Adipose tissue (tissue), 3 donors: ENCODE measurements around the gene OSGIN1. TPM values are rescaled to one million over a fixed set of nuclear protein-coding genes. Genes with fewer than 3 reads are reported as not detected.

Source experiments
- H3K27ac ChIP-seq: one replicate; pipeline ENCODE4 v1.5.1; 2013; ENCODE audit warnings: low read depth, low read length
- WGBS, 3 donors: extraction: QIAGEN DNeasy Blood & Tissue Kit; methylation state at CpG; one replicate each; pipeline ENCODE4 v1.1.7; 2013; 5-methylcytosine and 5-hydroxymethylcytosine counted together
- polyA plus RNA-seq, 3 donors: library from polyadenylated mRNA; stranded (reverse); fragments of 200-250 nt; gene quantifications; one replicate each; pipeline ENCODE4 v1.2.3, GENCODE V29; 2013
- donor health status: healthy with polysubstance abuse.
- donor health status: Bipolar disorder and iron deficiency.
- donor health status: healthy.

The OSGIN1 gene
- polyA plus RNA-seq, 3 donors = 3.9 to 6.5 (median 5.2) TPM

DNA sequence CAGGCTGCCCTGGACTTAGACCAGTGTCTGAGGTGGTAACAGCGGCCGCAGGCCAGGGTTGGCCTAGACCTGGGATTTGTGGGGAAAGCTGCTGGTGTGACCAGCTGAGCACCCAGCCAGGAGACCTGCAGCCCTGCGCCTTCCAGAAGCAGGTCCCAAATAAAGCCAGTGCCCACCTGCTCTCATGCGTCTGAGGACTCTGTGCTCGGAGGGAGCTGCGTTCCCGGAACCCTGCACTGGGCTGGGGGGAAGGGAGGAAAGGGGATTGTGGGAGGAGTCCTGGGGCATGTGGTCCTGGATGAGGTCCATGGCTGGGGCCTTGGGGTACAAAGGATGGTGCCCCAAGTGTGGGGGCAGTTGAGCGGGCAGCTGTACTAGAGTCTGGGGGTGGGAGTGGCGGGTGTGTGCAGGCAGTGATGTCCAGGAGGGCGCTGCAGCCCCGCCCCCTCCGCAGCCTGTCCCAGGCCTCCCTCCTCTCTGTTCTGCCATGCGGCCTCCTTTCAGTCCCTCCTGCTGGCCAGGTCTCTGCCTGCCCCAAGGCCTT lies 13.2 kb downstream of the OSGIN1 start:
- WGBS, 3 donors = 88 to 94% (median 93%) methylated on average over 10 to 13 of the region's 13 CpGs

DNA sequence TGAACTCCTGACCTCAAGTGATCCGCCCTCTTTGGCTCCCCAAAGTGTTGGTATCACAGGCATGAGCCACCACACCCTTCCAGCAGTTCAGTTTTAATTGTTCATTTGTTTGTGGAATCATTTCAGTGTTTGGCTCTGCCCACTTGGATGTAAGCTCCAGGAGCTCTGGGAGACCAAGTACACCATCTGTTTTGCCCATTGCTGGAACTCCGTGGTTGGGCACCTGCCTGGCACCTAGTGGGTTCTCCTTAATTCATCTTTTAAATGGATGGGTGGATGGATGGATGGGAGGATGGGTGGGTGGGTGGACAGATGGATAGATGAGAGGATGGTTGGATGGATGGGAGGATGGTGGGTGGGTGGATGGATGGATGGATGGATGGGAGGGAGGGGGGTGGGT lies 14.1 kb downstream of the OSGIN1 start:
- no peak overlapping the region for H3K27ac ChIP-seq
- WGBS, 3 donors = 63 to 81% (median 73%) methylated on average over 2 of the region's 2 CpGs

More for the DNA sequence above, 13.2 kb downstream of the OSGIN1 start:
- no peak overlapping the region for H3K27ac ChIP-seq

DNA sequence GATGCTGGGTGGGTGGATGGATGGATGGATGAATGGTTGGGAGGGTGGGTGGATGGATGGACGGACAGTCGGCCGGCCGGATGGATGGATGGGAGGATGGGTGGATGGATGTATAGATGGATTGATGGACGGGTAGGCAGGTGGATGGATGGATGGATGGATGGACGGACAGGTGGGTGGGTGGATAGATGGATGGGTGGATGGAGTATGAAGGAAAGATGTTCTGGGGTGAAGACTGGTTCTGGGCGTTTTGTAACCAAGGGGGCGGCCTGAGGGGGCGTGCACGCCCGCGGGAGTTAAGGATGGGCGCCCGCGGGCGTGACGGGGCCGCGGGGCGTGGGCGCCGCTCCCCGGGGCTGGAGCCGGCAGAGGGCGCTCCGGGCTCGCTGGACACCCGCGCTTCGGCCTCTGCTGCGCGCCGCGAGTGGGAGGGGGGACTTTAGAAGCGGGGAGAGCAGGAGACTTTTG lies 14.8 kb downstream of the OSGIN1 start, which contains the start of gene NECAB2:
NECAB2 (plus strand) TSS at position 407 of the 468 bp plus-strand sequence. CDS start 405 bp downstream, outside the sequence.
- H3K27ac ChIP-seq = no peak within 1 kb of the TSS
- WGBS, 3 donors = 11 to 16% (median 14%) methylated on average over 19 to 35 of the region's 35 CpGs

DNA sequence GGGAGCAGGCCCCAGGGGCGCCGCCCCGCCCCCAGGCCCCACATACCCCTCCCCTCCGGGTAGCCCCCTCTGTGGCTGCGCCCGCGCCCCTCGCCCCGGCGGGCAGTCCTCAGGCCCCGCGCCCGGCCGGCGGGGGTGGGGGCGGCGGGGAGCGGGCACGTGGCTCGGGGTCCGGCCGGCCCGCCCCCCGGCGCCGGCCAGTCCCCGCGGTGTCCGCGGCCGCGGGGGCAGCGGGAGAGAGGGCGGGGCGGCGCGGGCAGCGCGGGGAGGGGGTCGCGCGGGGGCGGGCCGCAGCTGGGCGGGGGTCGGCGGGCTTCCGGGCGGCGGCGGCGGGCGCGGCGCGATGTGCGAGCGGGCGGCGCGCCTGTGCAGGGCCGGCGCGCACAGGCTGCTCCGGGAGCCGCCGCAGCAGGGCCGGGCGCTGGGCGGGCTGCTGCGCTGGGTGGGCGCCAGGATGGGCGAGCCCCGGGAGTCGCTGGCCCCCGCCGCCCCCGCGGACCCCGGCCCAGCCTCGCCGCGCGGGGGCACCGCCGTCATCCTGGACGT lies 15.3 kb downstream of the OSGIN1 start:
- WGBS, 3 donors = 1 to 2% (median 1%) methylated on average over 16 to 81 of the region's 87 CpGs
- no peak overlapping the region for H3K27ac ChIP-seq

DNA sequence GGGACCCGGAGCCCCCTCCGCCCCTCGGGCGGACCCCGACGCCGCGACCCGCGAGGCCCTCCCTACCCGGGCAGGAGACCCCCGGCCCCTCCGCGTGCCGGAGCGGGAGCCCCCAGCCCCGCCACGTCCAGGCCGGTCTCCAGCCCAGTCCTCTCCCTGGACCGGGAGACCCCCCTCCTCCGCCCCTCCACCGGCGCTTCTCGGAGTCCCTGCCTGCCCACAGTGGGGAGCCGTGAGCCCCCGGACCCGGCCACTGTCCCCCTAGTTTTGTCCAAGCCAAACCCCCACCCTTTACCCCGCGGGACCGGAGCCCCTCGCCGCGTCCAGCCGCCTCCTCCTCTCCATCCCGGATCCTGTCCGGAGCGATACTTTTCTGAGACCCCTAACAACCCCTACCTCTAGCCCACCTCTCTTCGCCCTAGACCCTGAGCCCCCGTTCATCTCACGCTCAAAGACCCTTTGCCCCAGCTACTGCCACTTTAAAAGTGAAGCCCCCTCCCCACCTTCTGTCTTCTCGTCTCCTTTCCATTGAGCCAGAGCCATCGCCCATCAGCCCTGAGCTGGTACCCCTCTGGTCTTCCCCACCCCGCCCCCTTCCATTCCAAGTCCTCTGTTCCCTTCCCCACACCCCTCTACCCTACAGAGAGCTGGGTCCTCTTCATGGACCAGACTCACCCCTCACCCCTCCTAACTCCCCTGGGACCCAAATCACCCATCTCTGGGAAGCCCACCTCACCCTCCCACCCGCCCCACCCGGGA lies 16.0 kb downstream of the OSGIN1 start:
- no peak overlapping the region for H3K27ac ChIP-seq
- WGBS, 3 donors = 9 to 13% (median 10%) methylated on average over 33 to 45 of the region's 45 CpGs

DNA sequence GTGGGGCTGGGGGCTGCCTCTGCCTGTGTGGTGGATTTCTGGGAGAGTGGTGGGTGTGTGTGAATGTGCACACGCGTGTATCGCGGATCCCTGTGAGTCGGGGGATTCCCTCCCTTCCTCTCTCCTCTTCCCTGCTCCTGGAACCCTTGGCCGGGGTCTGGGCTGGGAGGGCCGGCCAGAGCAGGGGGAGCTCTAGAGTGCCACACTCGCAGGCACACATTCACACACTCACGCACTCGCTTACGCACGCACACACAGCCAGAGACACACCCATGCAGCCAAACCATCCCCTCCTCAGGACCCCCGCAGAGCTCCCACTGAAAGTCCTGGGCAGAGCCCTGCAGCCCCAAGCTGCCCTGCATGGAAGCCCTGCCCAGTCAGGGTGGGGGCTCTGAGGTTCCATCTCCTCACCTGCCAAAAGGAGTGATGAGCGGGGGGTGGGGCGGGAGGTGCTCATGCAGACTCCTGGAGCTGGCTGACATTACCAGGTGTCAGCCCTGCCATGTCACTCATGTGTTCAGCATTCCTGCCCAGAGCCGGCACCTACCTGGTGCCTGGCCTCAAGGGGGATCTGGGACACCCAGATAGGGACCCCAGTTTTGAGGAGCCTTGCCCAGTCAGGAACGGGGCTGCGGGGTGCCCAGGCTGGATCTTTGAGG lies 16.9 kb downstream of the OSGIN1 start:
- H3K27ac ChIP-seq = no peak overlapping the region
- WGBS, 3 donors = 54 to 74% (median 55%) methylated on average over 16 to 18 of the region's 18 CpGs

DNA sequence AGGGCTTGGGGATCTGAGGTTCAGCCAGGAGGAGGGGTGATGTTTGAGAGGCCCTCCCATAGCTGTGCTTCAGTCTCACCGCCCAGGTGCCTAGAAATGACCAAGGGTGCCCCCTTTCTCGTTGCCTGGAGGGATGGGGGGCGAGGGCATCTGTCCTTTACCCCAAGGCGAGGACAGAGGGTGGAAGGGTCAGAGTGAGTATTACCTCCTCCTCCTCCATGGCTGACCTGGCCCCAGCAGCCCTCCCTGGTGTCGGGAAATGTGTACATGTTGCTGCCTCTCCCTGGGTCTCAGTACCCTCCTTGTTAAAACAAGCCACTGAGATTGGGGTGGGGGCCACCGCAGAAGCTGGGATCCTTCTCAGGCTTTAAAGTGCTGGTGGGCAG lies 17.4 kb downstream of the OSGIN1 start:
- H3K27ac ChIP-seq = no peak overlapping the region
- 79 to 82% (median 82%) methylated on average over 6 of the region's 6 CpGs for WGBS, 3 donors

DNA sequence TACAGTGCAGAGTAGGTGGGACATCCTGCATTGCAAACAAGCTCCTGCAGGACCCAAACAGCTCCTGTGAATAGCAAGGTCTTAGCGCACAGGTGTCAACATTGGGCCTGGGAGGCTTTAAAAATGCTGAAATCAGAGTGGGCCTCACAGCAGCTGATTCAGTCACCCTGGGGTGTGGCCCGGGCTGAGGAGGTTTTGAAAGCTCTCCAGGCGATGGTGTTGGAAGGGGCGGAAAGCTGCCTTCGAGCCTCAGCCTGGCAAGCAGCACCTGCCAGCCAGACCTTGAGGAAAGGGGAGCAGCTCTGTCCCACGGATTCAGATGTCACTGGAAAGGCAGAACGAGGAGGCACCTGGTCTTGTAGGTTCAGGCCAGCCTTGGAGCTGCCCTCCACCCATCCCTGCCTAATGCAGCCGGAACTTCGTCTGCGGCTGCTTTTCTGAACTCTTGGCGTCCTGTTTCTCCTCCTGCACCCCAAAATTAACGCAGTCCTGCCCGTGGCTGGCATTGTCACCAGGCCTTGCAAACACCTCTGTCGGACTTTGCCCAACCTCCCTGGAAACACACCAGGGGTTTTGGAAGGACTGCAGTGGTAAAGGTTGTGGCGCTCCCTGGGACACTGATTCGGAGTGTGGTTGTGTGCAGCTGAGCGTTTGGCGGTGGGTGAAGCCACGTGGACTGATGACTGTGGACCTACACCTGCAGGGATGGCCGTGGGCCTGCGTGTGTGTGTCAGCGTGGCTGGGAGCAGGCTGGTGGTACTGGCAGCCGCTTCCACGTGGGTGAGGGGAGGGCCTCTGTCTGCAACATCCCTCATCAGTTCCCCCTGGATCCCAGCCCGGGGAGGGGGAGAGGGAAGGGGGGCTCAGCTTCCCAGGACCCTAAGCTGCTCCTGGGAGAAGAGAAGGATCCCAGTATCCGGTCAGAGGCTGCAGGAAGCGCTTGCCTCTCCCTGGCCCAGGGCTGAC lies 18.4 kb downstream of the OSGIN1 start:
- no peak overlapping the region for H3K27ac ChIP-seq
- 70 to 77% (median 74%) methylated on average over 27 of the region's 27 CpGs for WGBS, 3 donors

DNA sequence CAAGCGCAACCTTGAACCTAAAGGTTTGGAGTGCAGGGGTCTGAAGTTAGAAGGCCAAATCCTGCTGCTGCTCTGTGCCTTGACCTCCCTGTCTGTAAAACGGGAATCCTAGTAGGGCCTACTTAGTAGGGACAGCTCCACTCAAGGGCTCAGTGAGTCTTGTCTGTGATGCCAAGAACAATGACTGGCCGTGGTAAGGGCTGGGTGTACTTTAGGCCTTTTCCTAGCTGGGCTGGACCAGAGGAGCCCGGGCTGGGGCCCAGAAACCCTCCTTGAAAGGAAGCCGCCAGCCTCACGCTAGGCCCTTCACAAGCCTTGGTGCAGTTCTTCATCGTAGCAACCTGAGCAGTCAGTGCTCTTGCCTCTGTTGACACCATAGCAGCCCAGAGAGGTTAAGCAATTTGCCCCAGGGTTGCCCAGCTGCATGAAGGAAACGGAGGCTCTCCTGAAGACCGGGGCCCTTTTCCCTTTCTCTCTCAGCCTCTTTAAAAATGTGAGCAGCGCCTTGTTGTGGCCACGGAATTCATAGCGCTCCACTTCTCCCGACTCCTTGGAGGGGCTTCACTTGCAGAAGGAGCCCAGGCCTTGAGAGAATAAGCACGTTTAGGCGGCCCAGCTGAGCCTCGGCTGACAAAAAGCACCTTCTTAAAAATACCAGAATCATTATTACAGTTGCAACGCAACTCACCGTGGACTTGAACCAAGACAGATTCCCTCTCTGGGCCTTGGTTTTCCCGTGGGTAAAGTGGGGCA lies 19.4 kb downstream of the OSGIN1 start:
- no peak overlapping the region for H3K27ac ChIP-seq
- 85 to 86% (median 85%) methylated on average over 19 of the region's 19 CpGs for WGBS, 3 donors

DNA sequence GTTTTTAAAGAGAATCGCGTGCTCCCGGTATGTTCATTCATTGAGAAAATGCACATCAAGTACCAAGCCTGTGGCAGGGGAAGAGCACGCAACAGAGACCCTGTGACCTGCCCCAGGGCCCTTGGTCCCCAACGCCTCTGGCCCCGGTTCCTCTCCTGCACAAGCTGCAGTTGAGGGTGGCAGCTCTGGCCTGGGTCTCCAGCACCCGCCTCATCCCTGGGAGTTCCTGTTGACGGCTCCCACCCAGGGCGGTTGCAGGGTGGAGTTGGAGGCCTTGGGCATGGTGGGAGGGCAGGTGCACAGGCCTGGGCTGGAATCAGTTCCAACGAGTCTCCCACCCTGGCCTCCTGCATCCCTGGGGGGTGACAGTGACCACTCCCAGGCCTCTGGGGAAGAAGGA lies 20.0 kb downstream of the OSGIN1 start:
- no peak overlapping the region for H3K27ac ChIP-seq
- WGBS, 3 donors = 75 to 86% (median 86%) methylated on average over 8 to 10 of the region's 10 CpGs

DNA sequence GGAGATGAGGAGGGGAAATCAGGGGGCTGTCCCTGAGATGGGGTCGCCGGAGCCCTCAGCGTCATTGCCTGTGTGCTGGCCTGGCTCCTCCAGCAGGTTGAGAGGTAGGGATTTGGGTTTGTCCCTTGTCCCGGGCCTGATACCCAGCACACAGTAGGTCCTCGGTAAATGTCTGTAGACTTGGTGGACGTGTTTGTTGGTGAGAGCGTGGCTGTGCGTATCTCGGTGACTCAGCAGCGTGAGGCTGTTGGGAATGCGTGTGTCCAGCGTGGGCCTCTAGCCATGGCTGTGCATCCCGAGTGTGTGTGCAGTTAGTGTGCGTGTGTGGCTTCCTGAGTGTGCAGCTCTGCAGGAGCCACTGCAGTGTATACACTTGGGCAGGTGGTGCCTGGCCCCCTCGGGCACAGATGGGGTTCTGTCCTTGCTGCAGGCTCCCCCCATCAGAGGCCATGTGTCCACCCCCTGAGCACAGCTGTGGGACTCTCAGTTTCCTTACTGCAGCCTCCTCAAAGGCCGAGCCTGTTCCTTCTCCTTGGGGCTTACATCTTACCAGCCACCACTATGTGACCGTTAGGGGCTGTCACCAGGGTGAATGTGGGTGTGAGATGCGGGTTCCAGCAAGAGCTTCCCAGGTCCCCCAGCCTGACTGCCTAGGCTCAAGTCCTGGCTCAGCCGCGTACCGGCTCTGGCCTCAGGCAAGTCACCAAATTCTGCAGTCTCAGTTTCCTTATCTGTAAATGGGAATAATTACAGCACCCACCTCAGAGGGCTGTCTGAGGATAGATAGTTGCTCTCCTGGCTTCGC lies 20.7 kb downstream of the OSGIN1 start:
- no peak overlapping the region for H3K27ac ChIP-seq
- WGBS, 3 donors = 74 to 82% (median 79%) methylated on average over 22 of the region's 22 CpGs

DNA sequence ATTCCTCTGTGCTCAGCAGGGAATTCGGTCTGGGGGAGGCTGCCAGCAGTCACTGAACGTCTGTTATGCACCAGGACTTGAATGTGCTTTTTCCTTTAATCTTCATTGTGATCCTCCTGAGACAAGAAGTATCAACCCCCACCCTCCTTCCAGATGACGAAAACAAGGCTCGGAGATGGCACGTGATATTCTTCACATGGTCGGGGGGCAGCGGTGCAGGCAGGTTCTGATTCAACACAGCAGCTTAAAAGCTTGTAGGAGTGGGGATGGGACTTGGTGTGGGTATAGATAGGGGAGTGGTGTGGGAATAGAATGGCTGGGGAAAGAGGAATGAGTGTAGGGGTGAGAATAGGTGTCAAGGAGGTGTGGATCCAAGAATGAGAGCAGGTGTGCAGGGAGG lies 21.4 kb downstream of the OSGIN1 start:
- H3K27ac ChIP-seq = no peak overlapping the region
- 32 to 53% (median 42%) methylated on average over 7 of the region's 7 CpGs for WGBS, 3 donors

DNA sequence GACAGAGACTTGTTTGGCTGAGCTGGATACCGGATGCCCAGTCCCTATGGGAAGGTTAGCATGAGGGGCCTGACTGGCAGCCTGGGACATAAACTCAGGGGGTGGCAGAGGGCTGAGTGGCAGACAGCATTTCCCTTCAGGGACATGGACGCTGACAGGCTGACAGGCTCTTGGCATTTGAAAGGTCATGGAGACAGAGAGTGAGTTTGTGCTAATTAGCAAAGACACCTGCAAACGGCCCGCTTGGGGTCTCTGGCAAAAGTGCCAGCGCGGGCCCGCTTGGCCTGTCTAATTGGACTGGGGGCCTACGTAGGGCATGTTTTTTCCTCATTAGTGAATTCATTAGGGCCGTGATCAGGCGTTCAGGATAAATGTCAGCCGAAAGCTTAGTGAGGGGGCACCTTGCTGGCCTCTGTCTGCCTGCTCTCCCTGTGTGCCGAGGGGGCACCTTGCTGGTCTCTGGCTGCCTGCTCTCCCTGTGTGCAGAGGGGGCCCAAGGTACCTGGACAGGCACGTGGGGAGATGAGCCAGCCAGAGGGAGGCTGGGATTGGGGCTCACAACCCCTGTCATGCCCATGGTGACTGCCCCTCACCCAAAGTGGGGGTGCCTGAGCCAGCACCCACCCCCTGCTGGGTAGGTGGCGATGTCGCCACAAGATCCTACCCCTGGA lies 22.7 kb downstream of the OSGIN1 start:
- H3K27ac ChIP-seq = no peak overlapping the region
- WGBS, 3 donors = 83 to 85% (median 85%) methylated on average over 15 of the region's 15 CpGs

DNA sequence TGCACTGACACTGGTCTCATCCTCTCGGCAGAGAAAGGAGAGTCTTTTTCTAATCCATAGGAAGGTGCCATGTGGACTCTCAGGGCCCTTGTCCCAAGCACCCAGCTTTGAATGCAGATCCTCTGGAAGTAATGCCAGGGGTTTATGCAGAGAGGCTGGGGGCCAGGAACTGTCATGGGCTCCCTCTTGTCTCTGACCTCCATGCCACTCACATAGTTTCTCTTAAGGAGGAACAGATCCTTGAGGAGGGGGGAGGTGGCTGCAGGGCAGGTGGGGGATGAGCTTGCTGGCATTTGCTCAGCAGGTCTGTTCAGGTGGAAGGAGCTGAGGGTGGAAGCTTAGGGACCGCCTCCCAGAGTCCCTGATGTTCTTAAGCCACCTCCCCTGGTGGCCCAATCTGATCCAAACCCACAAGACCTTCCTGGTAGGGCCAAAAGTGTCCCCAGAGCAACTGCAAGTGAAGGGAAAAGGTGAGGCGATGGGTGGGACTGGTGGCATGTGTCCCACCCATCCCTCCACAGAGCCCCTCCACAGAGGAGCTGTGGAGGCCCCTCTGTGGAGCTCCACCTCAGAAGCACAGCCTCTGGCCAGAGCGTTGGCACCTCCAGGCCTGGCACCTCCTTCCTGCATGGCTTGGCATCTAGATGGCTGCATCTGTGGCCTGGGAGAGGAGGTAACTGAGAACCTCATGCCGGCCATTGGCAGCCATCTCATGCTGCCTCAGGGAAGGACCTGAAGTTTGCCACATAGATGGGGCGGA lies 24.2 kb downstream of the OSGIN1 start:
- H3K27ac ChIP-seq = no peak overlapping the region
- 87 to 95% (median 91%) methylated on average over 6 of the region's 6 CpGs for WGBS, 3 donors

DNA sequence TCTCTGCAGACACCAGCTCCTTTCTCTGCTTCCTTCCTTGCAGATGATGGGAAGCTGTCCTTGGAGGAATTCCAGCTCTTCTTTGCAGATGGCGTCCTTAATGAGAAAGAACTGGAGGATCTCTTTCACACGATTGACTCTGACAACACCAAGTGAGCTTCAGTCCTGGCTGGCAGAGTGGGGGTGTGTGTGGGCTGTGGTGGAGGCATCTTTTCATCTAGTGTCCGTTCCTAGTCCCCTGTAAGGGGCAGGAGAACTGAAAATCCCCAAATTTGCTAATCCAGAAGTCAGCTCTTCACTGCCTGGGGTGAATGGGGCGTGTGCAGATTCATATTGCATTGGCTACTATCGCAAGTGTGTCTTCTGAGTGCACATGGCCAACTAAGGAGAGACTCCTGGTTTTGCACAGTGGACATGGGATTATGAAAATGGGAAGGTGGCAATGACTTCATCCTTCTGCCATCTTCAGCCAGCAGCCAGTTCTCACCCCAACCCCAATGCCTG lies 25.4 kb downstream of the OSGIN1 start:
- H3K27ac ChIP-seq = no peak overlapping the region
- 80 to 86% (median 84%) methylated on average over 5 of the region's 5 CpGs for WGBS, 3 donors
